IMR-90 (cell line): Measurements from ENCODE around the gene SUGCT. TPM values are rescaled to one million over a fixed set of nuclear protein-coding genes. Genes with fewer than 3 reads are reported as not detected.

Experiments used
- ATAC-seq: fragments of 200-7000 bp; cut with Tn5 transposase; 2 replicates; pipeline ENCODE4 v1.9.1; 2020; ENCODE audit warnings: low read depth, mild to moderate bottlenecking, moderate library complexity
- BruUV-seq: library from RNA; stranded (reverse); fragments of 400-500 nt; replicated peaks from 2 replicates; lab custom pipeline; 2021; lab: Mats Ljungman, UMichigan
- CTCF ChIA-PET: fragments of 300-600 bp; formaldehyde crosslinking; extraction: SDS; loops from one replicate; lab custom pipeline; 2021; ENCODE audit warnings: antibody characterized with exemption; lab: Yijun Ruan, JAX
- POLR2A ChIA-PET: fragments of 300-600 bp; sonication (Branson Sonifier 250); formaldehyde crosslinking; loops from one replicate; lab custom pipeline; 2022; ENCODE audit warnings: antibody characterized with exemption; ENCODE audit not compliant: unreplicated experiment; lab: Charles Lee
- DNase-seq: peaks from one replicate; pipeline ENCODE4 v3.0.0; 2013
- H2AFZ ChIP-seq: replicated peaks from 2 replicates; pipeline ENCODE3; 2013; ENCODE audit warnings: low read length, mild to moderate bottlenecking; ENCODE audit not compliant: poor library complexity
- H2AK5ac ChIP-seq: 2 replicates; pipeline ENCODE4 v1.6.1; 2013; ENCODE audit warnings: low read depth, low read length, inconsistent platforms
- H2AK9ac ChIP-seq: replicated peaks from 2 replicates; pipeline ENCODE3; 2013; ENCODE audit warnings: mild to moderate bottlenecking, low read depth, low read length, moderate library complexity; ENCODE audit not compliant: poor library complexity
- H2BK120ac ChIP-seq: 2 replicates; pipeline ENCODE4 v1.6.1; 2013; ENCODE audit warnings: low read depth, low read length, inconsistent platforms
- H2BK15ac ChIP-seq: 3 replicates; pipeline ENCODE4 v1.6.1; 2013; ENCODE audit warnings: low read depth, low read length, inconsistent platforms
- H2BK20ac ChIP-seq: 2 replicates; pipeline ENCODE4 v1.6.1; 2013; ENCODE audit warnings: low read depth, mild to moderate bottlenecking, inconsistent platforms, low read length, moderate library complexity
- H2BK5ac ChIP-seq: 2 replicates; pipeline ENCODE4 v1.6.1; 2013; ENCODE audit warnings: mild to moderate bottlenecking, low read depth, low read length, inconsistent platforms; ENCODE audit not compliant: poor library complexity, severe bottlenecking
- H3K14ac ChIP-seq: replicated peaks from 2 replicates; pipeline ENCODE4 v1.6.1; 2013; ENCODE audit warnings: low read depth, low read length, inconsistent platforms
- H3K18ac ChIP-seq: 2 replicates; pipeline ENCODE4 v1.6.1; 2013; ENCODE audit warnings: low read depth, low read length, control low read depth
- H3K23ac ChIP-seq: 2 replicates; pipeline ENCODE4 v1.6.1; 2013; ENCODE audit warnings: low read depth, low read length, inconsistent platforms
- H3K27ac ChIP-seq: 2 replicates; pipeline ENCODE4 v1.5.1; 2013; ENCODE audit warnings: mild to moderate bottlenecking, control low read depth, low read length; ENCODE audit not compliant: insufficient read depth
- H3K27me3 ChIP-seq: 2 replicates; pipeline ENCODE4 v1.6.1; 2013; ENCODE audit warnings: low read length; ENCODE audit not compliant: control insufficient read depth, insufficient read depth
- H3K36me3 ChIP-seq: 2 replicates; pipeline ENCODE4 v1.6.1; 2013; ENCODE audit warnings: low read length, mixed read lengths; ENCODE audit not compliant: control insufficient read depth, insufficient read depth
- H3K4ac ChIP-seq: 2 replicates; pipeline ENCODE4 v1.6.1; 2013; ENCODE audit warnings: low read depth, low read length, inconsistent platforms
- H3K4me1 ChIP-seq: 2 replicates; pipeline ENCODE4 v1.6.1; 2013; ENCODE audit warnings: low read length, mixed read lengths; ENCODE audit not compliant: control insufficient read depth, insufficient read depth
- H3K4me2 ChIP-seq: 2 replicates; pipeline ENCODE4 v1.6.1; 2013; ENCODE audit warnings: low read depth, mild to moderate bottlenecking, control low read depth, low read length, moderate library complexity
- H3K4me3 ChIP-seq: 2 replicates; pipeline ENCODE4 v1.5.1; 2013; ENCODE audit warnings: low read depth, mild to moderate bottlenecking, control low read depth, low read length, moderate library complexity; ENCODE audit not compliant: insufficient read depth
- H3K56ac ChIP-seq: 2 replicates; pipeline ENCODE4 v1.6.1; 2013; ENCODE audit warnings: low read length, inconsistent platforms; ENCODE audit not compliant: insufficient read depth; ENCODE audit errors: extremely low read depth
- H3K79me1 ChIP-seq, 2 experiments: 2 replicates each; pipeline ENCODE4 v1.6.1; 2013; ENCODE audit warnings: low read length in 2 of 2, inconsistent platforms in 1 of 2, low read depth in 1 of 2
- H3K9ac ChIP-seq: 2 replicates; pipeline ENCODE4 v1.6.1; 2013; ENCODE audit warnings: low read depth, low read length, control low read depth
- H3K9me1 ChIP-seq: 2 replicates; pipeline ENCODE4 v1.6.1; 2013; ENCODE audit warnings: low read length, inconsistent platforms; ENCODE audit not compliant: insufficient read depth
- H3K9me3 ChIP-seq: 2 replicates; pipeline ENCODE4 v1.6.1; 2013; ENCODE audit warnings: low read length; ENCODE audit not compliant: control insufficient read depth, insufficient read depth
- H4K20me1 ChIP-seq: 2 replicates; pipeline ENCODE4 v1.6.1; 2013; ENCODE audit warnings: low read length, inconsistent platforms; ENCODE audit not compliant: insufficient read depth
- H4K5ac ChIP-seq: 2 replicates; pipeline ENCODE4 v1.6.1; 2013; ENCODE audit warnings: mild to moderate bottlenecking, low read depth, low read length, control low read depth
- H4K8ac ChIP-seq, 2 experiments: 2 replicates each; pipeline ENCODE4 v1.6.1; 2013; ENCODE audit warnings: low read depth in 2 of 2, low read length in 2 of 2, control low read depth in 1 of 2, inconsistent platforms in 1 of 2
- H4K91ac ChIP-seq: 2 replicates; pipeline ENCODE4 v1.6.1; 2013; ENCODE audit warnings: low read depth, low read length, inconsistent platforms; ENCODE audit not compliant: insufficient read depth
- CEBPB ChIP-seq: IDR thresholded peaks from 2 replicates; pipeline ENCODE4 v1.6.1; 2012; ENCODE audit warnings: low read depth, low read length, improper control_type of control experiment
- CHD1 ChIP-seq: IDR thresholded peaks from 2 replicates; pipeline ENCODE4 v1.6.1; 2012; ENCODE audit warnings: low read depth, low read length, improper control_type of control experiment
- FOS ChIP-seq: fragments of 150-350 bp; IDR thresholded peaks from 2 replicates; pipeline ENCODE4 v1.6.1; 2016; ENCODE audit warnings: low read depth, low read length
- MXI1 ChIP-seq: IDR thresholded peaks from 2 replicates; pipeline ENCODE4 v1.6.1; 2012; ENCODE audit warnings: low read depth, mild to moderate bottlenecking, low read length, moderate library complexity, borderline replicate concordance
- POLR2A ChIP-seq: IDR thresholded peaks from 2 replicates; pipeline ENCODE4 v1.6.1; 2012; ENCODE audit warnings: mild to moderate bottlenecking, low read depth, low read length
- RAD21 ChIP-seq: IDR thresholded peaks from 2 replicates; pipeline ENCODE4 v1.6.1; 2012; ENCODE audit warnings: low read length, improper control_type of control experiment
- whole genome bisulfite sequencing, 2 experiments: methylation state at CpG; one replicate each; pipeline versions ENCODE4 v1.1.5 to v1.1.7; 2013; ENCODE audit warnings: missing lambda C conversion rate in 2 of 2; ENCODE audit not compliant: insufficient read length in 1 of 2; ENCODE audit errors: extremely low coverage in 2 of 2; 5-methylcytosine and 5-hydroxymethylcytosine counted together
- dilution Hi-C: fragments of 300-500 bp; cut with HindIII; formaldehyde crosslinking; loops from one replicate; pipeline ENCODE4 v1.14.3; 2018; ENCODE audit warnings: low sequenced_read_pairs; ENCODE audit not compliant: unreplicated experiment
- in situ Hi-C: fragments of 300-500 bp; cut with MboI; formaldehyde crosslinking; loops from 3 replicates; pipeline ENCODE4 v1.14.3; 2019; ENCODE audit warnings: low sequenced_read_pairs, inconsistent platforms, mixed read lengths
- intact Hi-C: fragments of 100-400 bp; cut with micrococcal nuclease; formaldehyde crosslinking; loops from 2 replicates; pipeline ENCODE4 v1.10.0; 2022
- polyA plus RNA-seq, 3 experiments: library from polyadenylated mRNA; depleted of rRNA; stranded (reverse); fragments of >200 nt; gene quantifications; 2 replicates each; pipeline ENCODE4 v1.2.3, GENCODE V29; 2012; ENCODE audit warnings: low replicate concordance in 1 of 3
- total RNA-seq: library from RNA; depleted of rRNA; stranded (reverse); fragments of >200 nt; gene quantifications from 2 replicates; pipeline ENCODE4 v1.2.3, GENCODE V29; 2012
- TF ChIP-seq, protein P1 (sequence below): conservative IDR thresholded peaks from 2 replicates; pipeline ENCODE4 v1.5.1; 2012; ENCODE audit warnings: mild to moderate bottlenecking, low read depth, low read length, improper control_type of control experiment
- TF ChIP-seq, protein P2 (sequence below): fragments of 150-350 bp; IDR thresholded peaks from 2 replicates; pipeline ENCODE4 v1.6.1; 2016; ENCODE audit warnings: low read depth, mild to moderate bottlenecking, low read length, moderate library complexity, borderline replicate concordance

SUGCT gene
- total and polyA plus RNA-seq, 2 of the 4 experiments (the other 2 are of a cell fraction), result 5.9 to 8.3 TPM

GRCh38 chr7:40297741-40298311, 163.0 kb downstream of the SUGCT start:
- H3K4me1 ChIP-seq, result peaks cover 12% of the 10 kb centered on the region
- peak overlapping the region; percentile 72; the same call in 1 of the 2 replicates for H3K4ac ChIP-seq
- H2AK9ac ChIP-seq, result no peak overlapping the region
- no peak overlapping the region for H3K4me3 ChIP-seq
- H4K5ac ChIP-seq, result no peak overlapping the region
- no peak overlapping the region for H4K91ac ChIP-seq
- H3K9me1 ChIP-seq, result no peaks in the 10 kb centered on the region; the same call in 1 of the 2 replicates
- no peaks in the 10 kb centered on the region for H3K36me3 ChIP-seq
- no peak overlapping the region for H3K9ac ChIP-seq
- H3K9me3 ChIP-seq, result no peaks in the 10 kb centered on the region
- peak overlapping the region; percentile 66; the same call in 1 of the 2 replicates for H2BK120ac ChIP-seq
- intact Hi-C loops, result no loop called here
- H3K27me3 ChIP-seq, result no peaks in the 10 kb centered on the region
- ATAC-seq (no peak), DNase-seq (peak; percentile 38)
- CTCF ChIA-PET, result no interaction called here
- peak overlapping the region; percentile 23; the same call in 1 of the 2 replicates for H3K4me2 ChIP-seq
- H3K14ac ChIP-seq, result peak overlapping the region; percentile 54; the same call in 1 of the 2 replicates
- no peak for TF ChIP-seq CHD1
- TF ChIP-seq, protein P1, sequence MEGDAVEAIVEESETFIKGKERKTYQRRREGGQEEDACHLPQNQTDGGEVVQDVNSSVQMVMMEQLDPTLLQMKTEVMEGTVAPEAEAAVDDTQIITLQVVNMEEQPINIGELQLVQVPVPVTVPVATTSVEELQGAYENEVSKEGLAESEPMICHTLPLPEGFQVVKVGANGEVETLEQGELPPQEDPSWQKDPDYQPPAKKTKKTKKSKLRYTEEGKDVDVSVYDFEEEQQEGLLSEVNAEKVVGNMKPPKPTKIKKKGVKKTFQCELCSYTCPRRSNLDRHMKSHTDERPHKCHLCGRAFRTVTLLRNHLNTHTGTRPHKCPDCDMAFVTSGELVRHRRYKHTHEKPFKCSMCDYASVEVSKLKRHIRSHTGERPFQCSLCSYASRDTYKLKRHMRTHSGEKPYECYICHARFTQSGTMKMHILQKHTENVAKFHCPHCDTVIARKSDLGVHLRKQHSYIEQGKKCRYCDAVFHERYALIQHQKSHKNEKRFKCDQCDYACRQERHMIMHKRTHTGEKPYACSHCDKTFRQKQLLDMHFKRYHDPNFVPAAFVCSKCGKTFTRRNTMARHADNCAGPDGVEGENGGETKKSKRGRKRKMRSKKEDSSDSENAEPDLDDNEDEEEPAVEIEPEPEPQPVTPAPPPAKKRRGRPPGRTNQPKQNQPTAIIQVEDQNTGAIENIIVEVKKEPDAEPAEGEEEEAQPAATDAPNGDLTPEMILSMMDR, result no peak
- TF ChIP-seq FOS, result peak; percentile 8; the same call in 1 of the 2 replicates
- no peak for TF ChIP-seq POLR2A
- no peak for TF ChIP-seq CEBPB
- TF ChIP-seq, protein P2, sequence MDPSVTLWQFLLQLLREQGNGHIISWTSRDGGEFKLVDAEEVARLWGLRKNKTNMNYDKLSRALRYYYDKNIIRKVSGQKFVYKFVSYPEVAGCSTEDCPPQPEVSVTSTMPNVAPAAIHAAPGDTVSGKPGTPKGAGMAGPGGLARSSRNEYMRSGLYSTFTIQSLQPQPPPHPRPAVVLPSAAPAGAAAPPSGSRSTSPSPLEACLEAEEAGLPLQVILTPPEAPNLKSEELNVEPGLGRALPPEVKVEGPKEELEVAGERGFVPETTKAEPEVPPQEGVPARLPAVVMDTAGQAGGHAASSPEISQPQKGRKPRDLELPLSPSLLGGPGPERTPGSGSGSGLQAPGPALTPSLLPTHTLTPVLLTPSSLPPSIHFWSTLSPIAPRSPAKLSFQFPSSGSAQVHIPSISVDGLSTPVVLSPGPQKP, result no peak
- TF ChIP-seq MXI1, result no peak
- no peak for TF ChIP-seq RAD21
- no peak overlapping the region for H2AFZ ChIP-seq
- peak overlapping the region; percentile 55; the same call in 1 of the 2 replicates for H2BK20ac ChIP-seq
- H3K27ac ChIP-seq, result no peak overlapping the region
- BruUV-seq, result no TSS peak
- H2BK15ac ChIP-seq, result peak overlapping the region; percentile 87; the same call in 1 of the 3 replicates
- POLR2A ChIA-PET, result no interaction called here
- dilution Hi-C loops, result no loop called here
- in situ Hi-C loops, result no loop called here
- no peaks in the 10 kb centered on the region for H3K79me1 ChIP-seq
- peak overlapping the region in 1 of 2 experiments; percentile 26; a peak in 1 of 4 replicates for H4K8ac ChIP-seq
- H3K18ac ChIP-seq, result peak overlapping the region; percentile 58; the same call in 1 of the 2 replicates
- H3K56ac ChIP-seq, result no peak overlapping the region
- H2BK5ac ChIP-seq, result peak overlapping the region; percentile 84
- no peaks in the 10 kb centered on the region for H4K20me1 ChIP-seq
- WGBS, 2 experiments, result no CpG with 5 or more reads among the region's 1 CpG
- H3K23ac ChIP-seq, result peak overlapping the region; percentile 49; the same call in 1 of the 2 replicates
- H2AK5ac ChIP-seq, result peak overlapping the region; percentile 38; the same call in 1 of the 2 replicates
